NCI-H82 treated with DMSO at 0.1 percent for 48 hours (cell line): Measurements from ENCODE around the gene HSPA14.
"Not testable (repeated sequence)": the region's sequence is repeated elsewhere in the genome, so short reads cannot be mapped to it uniquely, and the experiment has no call there.

Experiments
- DNase-seq: peaks from one replicate; lab custom pipeline; 2025; ENCODE audit not compliant: unreplicated experiment; lab: John Stamatoyannopoulos, UW

The HSPA14 gene, protein sequence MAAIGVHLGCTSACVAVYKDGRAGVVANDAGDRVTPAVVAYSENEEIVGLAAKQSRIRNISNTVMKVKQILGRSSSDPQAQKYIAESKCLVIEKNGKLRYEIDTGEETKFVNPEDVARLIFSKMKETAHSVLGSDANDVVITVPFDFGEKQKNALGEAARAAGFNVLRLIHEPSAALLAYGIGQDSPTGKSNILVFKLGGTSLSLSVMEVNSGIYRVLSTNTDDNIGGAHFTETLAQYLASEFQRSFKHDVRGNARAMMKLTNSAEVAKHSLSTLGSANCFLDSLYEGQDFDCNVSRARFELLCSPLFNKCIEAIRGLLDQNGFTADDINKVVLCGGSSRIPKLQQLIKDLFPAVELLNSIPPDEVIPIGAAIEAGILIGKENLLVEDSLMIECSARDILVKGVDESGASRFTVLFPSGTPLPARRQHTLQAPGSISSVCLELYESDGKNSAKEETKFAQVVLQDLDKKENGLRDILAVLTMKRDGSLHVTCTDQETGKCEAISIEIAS

DNA sequence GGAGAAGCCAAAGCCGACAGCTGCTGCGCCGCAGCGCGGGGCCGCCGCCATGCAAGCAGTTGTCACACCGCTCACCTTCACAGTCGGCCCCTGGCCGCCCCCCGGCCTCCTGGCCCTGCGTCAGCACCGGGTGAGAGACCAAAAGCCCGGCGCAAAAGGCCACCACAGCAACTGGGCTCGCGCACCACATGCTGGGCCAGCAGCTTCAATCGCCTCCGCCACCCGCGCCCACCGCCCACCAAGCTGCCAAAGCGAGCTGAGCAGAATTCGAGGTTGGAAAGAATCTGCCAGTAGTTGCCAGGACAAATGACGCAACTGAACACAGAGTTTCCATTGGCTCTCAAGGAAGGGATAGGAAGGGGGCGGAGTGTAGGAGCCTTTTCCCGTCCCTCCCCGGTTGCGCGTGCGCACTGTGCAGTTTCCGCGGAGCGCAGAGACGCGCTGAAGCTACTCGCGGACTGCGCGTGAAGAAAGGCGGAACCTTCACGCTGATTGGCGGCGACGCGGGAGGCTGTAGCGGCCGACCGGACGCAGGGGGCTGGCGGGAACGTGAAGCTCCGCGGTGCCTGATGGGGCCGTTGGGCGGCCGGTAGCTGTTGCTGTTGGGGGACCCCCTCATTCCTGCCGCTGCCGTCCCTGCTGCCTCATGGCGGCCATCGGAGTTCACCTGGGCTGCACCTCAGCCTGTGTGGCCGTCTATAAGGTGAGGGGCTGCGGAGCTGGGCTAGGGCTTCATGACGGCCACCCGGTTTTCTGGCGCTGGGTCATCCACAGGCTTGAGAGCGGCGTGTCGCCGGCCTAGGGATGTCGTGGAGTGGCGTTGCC, at the start of gene HSPA14, which contains the start of the genes CDNF and MSANTD7:
Gene HSPA14 (plus strand): TSS at position 550 of the 825 bp plus-strand sequence. CDS start 97 bp downstream, at position 647.
Gene CDNF (minus strand): TSS at position 281 of the 825 bp plus-strand sequence. CDS start 91 bp downstream, at position 190.
Gene MSANTD7 (plus strand): TSS at position 550 of the 825 bp plus-strand sequence. CDS start 3,979 bp downstream, outside the sequence.
- peak; percentile 91 for DNase-seq

DNA sequence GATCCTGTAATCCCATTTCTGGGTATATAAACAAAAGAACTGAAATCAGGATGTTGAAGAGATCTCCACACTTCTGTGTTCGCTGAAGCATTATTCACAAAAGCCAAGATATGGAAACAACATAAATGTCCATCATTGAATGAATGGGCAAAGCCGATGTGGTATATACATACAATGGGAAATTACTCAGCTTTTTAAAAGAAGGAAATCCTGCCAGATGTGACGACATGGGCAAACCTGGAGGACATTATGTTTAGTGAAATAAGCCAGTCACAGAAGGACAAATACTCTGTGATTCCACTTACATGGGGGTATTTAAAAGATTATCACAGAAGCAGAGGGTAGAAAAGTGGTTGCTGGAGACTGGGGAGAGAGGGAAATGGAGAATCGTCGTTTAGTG, 39.5 kb upstream of the HSPA14 start:
- DNase-seq = no peak

DNA sequence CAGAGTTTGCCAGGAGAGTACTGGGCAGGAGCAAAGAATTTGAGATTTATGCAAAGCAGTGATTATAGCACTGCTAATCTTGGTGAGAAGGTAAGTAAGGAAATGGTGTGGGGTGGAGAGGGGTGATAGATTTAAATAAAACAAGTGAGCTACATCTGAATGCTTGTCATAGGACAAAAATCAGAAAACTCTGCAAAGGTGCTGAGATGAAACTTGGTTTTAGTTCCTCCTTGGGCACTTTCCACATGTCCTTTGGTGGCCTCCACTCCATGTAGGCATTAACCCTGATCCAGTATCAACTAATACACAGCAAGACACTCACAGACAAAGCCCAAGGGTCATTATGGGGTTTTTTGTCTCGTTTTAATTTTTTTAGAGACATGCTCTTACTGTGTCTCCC, 37.7 kb upstream of the HSPA14 start:
- DNase-seq = no peak

DNA sequence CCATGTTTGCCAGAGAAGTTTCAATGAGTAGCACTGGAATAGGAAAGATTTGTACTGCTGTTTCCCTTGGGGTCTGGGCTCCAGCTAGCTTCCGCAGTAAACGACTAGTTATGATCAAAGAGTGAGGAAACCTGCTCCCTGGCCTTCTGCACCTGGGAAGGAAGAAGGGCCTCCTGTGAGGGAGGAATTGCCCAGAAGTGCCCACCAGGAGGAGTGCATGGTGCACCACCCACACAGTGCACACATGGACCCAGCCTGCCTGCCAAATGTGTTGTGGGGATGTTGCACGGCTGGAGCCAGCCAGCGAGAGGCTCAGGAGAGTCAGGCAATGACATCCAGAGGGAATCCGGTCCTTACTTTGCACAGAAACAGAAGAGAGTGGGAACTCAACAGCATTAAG, 36.4 kb upstream of the HSPA14 start:
- DNase-seq = no peak

DNA sequence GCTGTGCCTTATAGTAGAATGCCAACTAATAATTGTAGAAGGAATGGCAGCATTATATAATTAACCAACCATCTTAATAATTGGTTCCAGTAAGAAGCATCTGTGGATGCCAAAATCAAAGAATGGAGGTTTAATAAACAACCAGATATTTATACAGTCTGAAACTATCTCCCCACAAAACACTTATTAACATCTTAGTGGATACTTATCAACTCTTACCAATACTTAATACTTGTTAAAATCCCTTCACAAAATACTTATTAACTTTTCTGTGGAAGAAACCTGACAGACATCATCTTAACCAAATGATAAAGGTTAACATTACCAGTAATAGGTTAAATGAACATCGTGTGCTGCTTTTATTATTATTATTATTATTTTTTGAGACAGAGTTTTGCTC, 34.3 kb upstream of the HSPA14 start:
- DNase-seq = no peak

DNA sequence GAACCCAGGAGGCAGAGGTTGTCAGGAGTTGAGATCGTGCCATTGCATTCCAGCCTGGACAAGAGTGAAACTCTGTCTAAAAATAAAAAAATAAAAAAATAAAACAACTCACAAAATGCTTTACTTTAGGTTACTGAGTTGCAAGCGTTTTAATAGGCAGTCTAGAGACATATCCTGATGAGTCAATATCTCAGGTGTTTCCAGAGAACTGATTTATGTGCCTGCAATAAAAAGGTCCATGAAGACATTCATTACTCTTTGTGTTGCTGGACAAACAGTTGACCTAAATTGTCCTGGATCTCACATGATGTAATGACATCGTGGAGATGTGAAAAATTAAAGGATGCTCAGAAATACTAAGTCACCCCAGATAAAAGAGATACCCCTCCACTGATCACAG, 31.8 kb upstream of the HSPA14 start:
- no peak for DNase-seq

DNA sequence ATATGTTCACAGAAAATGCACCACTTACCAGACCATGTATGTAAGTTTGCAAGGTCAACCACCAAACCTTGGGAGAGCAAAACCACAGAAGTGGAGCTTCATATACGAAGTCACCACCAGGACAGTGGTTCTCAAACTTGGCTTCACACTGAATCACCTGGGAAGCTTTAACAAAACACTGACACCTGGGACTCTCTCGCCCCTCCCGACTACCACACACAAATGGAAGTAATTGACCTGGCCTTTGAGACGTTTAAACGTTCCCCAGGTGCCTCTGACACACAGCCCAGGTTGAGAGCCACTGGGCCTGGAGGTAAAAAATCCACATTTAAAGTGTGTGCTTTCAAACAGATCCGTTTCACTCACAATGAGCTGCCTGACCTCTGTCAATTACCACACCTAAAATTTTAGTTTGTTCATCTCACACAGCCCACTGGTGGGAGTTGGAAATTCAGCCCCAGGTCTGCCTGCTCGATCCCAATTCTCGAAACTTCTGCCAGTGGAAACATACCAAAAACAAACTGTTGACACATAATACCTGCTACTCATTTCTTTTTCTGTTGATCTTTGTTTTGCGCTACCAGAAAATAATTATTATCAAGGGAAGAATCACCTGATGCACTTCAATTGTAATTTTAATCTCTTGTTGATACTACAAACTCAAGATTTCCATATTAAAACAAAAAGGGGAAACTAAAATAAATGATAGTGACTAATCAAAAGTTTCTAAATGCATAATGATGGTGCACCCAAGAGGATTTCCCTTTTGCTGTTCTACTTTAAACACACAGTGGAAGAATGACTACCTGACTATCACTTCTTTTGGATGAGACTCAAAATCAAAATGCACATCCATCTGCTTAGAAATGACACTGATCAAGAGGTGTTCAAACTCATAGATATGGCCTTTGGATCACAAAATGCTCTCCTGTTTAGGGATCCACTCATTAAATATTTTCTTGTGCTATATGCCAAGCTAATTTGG, 26.8 kb upstream of the HSPA14 start:
- no peak for DNase-seq

DNA sequence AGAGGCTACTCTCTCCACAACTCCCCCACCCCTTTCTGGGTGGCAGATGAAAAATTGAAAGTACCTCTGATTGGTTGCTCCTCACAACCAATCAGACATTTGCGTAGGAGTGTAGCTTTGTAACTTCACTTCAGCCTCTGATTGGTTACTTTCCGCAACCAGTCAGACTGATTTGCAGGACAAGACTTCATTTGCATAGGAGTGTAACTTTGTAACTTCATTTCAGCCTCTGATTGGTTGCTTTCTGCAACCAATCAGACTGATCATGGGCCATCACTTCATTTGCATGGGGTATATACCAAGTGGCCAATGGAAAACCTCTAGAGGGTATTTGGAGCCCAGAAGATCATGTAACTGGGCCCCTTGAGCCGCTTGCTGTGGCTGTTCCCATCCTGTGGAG, 25.8 kb upstream of the HSPA14 start:
- DNase-seq = no peak

DNA sequence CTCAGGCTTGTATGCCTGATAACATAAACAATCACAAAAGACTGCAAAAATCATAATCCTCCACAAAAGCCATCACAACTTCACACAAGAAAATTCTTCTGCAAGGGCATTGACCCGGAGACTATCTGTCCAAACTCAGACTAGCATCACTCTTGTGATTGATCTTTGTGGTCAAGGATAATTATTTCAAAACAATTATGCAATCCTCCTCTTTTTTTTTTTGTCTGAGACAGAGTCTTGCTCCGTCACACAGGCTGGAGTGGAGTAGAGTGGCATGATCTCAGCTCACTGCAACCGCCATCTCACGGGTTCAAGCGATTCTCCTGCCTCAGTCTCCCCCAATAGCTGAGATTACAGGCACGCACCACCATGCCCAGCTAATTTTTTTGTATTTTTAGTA, 22.4 kb upstream of the HSPA14 start:
- no peak for DNase-seq

DNA sequence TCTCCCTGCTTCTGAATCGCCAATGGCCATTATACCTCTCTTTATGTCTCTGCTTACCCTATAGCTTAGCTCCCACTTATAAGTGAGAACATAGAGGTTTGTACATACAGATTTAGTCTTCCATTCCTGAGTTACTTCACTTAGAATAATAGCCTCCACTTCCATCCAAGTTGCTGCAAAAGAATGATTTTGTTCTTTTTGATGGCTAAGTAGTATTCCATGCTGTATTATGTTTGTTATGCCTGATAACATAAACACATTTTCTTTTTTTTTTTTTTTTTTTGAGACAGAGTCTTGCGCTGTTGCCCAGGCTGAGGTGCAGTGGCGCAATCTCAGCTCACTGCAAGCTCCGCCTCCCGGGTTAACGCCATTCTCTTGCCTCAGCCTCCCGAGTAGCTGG, 21.4 kb upstream of the HSPA14 start:
- not testable (repeated sequence) for DNase-seq

DNA sequence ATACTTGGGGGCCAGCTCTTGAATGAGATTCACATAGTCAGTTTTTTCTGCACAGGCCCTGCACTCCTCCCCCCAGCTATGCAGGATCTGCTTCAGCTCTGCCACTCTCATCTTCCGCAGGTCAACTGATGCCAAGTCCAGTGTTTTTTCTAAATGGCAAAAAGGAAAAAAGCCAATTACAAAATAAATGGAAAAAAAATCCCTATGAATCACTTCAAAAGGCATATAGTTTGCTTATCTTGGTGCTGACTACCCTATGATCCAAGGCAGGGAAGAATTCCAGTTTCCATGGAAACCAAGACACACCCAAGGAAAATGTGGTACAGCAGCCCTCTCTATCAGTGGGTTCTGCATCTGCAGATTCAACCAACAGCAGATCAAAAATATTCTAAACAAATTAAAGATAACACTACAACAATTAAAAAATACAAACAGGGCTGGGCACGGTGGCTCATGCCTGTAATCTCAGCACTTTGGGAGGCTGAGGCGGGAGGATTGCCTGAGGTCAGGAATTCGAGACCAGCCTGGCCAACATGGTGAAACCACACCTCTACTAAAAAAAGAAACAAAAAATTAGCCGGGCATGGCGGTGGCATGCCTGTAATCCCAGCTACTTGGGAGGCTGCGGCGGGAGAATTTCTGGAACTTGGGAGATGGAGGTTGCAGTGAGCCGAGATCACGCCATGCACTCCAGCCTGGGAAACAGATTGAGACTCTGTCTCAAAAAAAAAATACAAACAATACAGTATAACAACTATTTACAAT, 17.9 kb upstream of the HSPA14 start:
- DNase-seq = no peak

DNA sequence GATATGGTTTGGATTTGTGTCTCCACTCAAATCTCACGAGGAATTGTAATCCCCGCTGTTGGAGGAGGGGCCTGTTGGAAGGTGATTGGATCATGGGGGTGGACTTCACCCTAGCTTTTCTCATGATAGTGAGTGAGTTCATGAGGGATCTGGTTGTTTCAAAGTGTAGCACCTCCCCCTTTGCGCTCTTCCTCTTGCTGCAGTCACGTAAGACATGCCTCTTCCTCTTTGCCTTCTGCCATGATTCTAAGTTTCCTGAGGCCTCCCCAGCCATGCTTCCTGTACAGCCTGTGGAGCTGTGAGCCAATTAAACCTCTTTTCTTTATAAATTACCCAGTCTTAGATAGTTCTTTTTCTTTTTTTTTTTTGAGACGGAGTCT, 17.3 kb upstream of the HSPA14 start:
- no peak for DNase-seq

DNA sequence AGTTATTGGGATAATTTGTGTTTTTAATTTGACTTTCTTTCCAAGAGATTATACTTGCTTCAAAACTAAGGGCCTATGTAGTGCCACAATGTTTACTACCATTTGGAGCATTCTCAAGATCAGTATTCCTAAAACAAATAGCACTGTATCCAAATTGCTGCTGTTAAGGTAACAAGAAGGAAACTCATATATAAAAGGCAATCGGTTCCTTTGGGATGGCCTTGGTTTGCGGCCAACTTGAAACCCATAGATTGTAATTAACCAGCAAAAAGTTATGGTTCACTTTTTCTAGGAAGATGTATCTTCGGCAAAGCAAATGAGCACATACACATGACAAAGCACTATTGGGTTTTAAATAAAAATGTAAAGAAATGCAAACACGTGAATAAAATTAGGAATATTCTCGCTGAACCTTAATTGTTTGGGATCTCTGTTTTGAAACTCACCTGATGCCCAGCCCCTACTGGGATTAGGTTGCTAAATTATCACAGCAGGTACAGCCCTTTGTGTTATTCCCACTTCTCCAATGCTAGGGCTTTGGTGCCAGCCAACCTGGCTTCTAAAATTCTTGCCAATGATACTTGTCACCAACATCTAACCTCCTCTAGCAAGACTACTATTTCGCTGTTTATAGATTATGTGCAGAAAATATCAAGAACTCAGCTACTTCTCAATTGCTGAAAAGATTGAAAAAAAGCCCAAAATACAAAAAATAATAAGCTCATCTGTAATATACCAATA, 16.3 kb upstream of the HSPA14 start:
- DNase-seq = no peak

DNA sequence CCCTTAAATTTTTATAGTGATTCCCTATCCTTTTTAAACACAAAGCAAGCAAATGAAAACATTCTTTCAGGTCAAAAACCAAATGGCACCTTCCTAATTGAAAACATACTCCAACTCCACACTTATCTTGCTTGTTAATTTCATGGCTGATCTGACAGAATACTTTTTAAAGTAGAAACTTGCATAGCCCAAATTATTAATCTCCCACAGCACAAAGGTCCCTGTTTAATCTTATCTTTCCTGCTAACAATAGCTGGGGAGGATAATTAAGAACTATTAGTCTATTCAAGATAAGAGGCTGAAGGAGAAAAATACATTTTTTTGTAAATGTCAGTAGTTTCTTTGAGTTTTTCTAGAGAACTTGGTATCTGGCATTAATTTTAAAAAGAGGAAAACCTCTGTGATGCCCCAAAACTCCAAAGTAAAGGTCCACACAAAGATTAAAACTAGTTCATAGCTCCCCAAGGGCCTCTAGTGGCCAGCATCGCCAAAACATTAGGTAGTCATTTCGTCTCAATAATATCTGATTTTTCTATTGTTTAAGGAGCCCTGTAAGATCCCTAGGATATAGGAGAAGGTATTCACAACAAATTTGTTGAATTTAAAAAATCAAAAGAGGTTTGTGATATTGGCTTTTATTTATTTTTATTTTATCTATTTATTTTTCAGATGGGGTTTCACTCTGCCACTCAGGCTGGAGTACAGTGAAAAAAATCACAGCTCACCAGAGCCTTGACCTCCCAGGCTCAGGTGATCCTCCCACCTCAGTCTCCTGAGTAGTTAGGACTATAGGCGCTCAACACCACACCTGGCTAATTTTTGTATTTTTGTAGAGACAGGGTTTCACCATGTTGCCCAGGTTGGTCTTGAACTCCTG, 15.0 kb upstream of the HSPA14 start:
- DNase-seq = no peak

DNA sequence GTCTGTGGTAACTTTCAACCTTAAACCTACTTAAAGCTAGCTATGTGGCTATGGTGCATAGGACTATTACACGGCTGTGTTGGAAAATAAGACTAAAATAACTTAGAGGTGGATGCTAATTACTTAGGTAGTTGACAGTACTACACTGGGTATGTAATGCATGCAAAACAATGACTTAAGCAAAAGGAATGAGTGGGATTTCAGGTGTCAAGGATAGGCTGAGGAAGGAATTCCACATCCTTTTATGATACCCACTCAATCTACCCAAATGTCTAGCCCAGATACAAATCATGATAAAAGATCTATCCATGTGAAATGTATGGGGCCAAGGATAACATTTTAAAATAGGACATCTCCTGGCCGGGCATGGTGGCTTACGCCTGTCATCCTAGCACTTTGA, 14.1 kb upstream of the HSPA14 start:
- DNase-seq = no peak

DNA sequence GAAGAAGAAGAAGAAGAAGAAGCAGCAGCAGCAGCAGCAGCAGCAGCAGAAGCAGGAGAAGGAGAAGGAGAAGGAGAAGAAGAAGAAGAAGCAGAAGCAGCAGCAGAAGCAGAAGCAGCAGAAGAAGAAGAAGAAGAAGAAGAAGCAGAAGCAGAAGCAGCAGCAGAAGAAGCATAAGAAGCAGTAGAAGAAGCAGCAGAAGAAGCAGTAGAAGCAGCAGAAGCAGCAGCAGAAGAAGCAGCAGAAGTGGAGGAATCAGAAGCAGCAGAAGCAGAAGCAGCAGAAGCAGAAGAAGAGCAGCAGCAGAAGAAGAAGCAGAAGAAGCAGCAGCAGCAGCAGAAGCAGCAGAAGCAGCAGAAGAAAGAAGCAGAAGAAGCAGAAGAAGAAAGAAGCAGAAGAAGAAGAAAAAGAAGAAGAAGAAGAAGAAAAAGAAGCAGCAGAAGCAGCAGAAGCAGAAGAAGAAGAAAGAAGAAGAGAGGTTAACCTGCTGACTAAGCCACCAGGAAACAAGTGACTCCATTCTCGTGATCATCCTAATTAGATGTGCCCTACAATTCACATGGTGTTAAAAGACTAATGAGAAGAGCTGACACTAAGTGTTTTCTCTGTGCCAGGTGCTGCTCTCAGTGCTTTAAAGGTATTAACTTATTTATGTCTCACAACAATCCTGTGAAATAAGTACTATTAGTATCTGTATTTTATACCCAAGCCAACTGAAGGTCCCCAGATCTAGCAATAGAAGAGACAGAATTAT, 11.9 kb upstream of the HSPA14 start:
- DNase-seq = no peak

DNA sequence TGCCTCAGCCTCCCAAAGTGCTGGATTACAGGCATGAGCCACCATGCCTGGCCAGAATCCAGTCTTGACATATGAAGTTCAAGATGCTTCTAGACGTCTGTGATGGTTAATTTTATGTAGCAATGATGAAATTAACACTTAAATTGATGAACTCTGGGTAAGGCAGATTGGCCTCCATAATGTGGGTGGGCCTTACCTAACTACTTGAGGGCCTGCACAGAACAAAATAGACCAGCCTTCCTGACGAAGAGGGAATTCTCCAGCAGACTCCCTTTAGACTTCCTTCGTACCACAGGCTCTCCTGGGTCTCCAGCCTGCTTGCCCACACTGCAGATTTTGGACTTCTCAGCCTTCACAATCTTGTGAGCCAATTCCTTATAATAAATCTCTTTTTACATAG, 5.0 kb upstream of the HSPA14 start:
- DNase-seq = no peak

DNA sequence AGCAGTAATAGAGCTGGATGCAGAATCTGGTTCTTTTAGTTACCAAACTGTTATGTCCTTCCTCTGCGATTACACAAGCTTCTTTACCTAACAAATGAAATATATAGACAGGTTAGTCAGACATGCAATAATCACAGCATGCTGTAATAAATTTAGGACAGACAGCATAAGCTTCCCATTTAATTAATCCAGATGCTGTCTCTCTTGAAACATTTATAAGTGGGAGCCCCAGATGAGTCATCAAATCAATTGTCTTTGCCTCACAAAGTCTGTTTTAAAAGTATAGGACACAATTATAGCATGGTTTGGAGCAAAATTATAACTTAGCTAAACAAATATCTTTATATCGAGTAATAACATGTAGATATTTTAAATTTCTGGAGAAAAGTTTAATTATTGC, 1.9 kb upstream of the HSPA14 start:
- DNase-seq = no peak
